ENCODE results near the gene KCTD16. TPM values are rescaled to one million over a fixed set of nuclear protein-coding genes. Genes with fewer than 3 reads are reported as not detected.

KCTD16 gene
- under 0.01 and 0.08 TPM in 2 replicates for total RNA-seq (2014; rRNA removed; shearing (Covaris generic))

DNA sequence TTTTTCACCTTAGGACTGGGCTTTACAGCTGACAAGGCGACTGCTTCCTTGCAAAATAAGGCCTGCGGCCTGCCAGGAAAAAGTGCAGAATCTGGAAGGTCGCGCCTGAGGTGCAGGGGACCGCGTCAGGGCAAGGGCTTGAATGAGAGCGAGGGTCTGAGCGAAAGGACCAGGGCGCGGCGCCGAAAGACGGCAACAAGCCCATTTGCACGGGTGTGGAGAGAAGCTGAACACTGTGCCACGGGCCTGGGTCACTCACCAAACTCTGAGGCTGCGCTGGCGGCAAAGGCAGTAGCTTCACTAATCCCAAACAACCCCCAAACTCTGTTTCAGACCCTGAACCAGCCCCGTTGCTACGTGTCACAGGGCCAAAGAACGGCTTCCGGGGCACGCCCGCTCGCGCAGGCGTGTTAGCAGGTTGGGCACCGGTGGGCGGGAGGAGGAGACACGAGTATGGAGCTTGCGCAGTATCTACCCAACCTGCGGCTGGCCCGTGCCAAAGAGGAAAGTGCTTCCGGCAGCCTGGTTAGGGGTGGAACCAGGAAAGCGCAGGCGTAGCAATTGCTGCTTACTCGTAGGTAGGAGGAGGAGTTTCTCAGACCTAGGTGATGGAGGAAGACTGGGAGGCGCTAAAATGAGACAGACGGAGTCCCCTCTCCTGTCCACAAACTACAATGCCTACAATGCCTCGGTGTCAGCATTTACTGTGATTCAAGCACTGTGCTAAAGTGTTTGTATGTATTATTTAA is at the start of gene KCTD16, which contains the start of gene YIPF5:
Gene KCTD16, plus strand, starts transcription at position 598 of the 749 bp plus-strand sequence.
Gene YIPF5, minus strand, starts transcription at position 384 of the 749 bp plus-strand sequence. CDS start 704 bp downstream, outside the sequence.
- DNase-seq (ENCODE audit: low read depth in 1 of 2, low spot score in 2 of 2) = peak; percentile 95 to 98
- Histone ChIP-seq H3K9me3 (replicated peaks) (no peaks in the 10 kb centered on the region), H3K36me3 (peaks cover 43% of the 10 kb centered on the region), H3K27ac (peak within 1 kb of the TSS; percentile 68), H3K27me3 (replicated peaks) (no peaks in the 10 kb centered on the region), H3K4me3 (peak within 1 kb of the TSS; percentile 69), H3K4me1 (replicated peaks) (peaks cover 17% of the 10 kb centered on the region)

DNA sequence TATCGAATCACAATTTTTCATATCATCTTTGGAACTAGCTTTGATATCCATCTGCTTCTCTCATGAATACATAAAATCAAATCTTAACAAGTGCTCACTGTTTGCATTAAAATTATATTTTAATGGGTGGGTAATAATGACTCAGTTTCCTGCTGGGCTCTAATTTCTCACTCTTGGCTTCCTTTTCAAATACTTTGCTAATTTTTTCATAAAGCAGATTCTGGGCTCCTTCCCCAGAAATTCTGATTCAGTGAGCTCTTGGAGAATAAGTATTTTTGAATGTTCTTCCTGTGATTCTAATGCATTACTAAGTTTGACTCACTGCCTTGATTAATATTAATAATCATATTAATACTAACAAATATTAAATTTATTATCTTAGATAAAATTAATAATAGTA is 49.1 kb upstream of the KCTD16 start:
- H3K27ac ChIP-seq = no peak overlapping the region
- H3K36me3 ChIP-seq = no peaks in the 10 kb centered on the region
- H3K9me3 ChIP-seq (replicated peaks) = no peaks in the 10 kb centered on the region
- no peaks in the 10 kb centered on the region for H3K27me3 ChIP-seq (replicated peaks)
- H3K4me1 ChIP-seq (replicated peaks) = no peaks in the 10 kb centered on the region
- no peak overlapping the region for H3K4me3 ChIP-seq
- no peak for DNase-seq (ENCODE audit: low read depth in 1 of 2, low spot score in 2 of 2)

DNA sequence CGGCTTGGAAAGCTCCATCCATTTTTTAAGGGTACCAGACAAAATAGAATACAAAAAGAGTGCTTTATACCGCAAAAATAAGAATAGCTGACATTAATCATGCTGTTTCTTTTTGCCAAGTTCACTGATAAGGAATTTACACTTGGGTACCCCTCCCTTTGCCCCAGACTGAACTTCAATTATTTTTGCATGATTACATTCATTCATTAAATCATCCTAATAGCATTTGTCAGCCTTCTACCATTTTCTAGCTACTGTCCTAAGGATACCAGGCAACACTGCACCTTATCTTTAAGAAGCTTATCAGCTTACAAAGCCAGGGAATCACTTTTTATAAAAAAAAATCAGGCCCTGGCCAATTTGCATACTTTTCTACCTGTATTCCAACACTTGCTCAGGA is 48.6 kb upstream of the KCTD16 start:
- Histone ChIP-seq H3K4me1 (replicated peaks) (no peaks in the 10 kb centered on the region), H3K36me3 (no peaks in the 10 kb centered on the region), H3K27me3 (replicated peaks) (no peaks in the 10 kb centered on the region), H3K9me3 (replicated peaks) (no peaks in the 10 kb centered on the region), H3K4me3 (no peak overlapping the region), H3K27ac (no peak overlapping the region)
- no peak for DNase-seq (ENCODE audit: low read depth in 1 of 2, low spot score in 2 of 2)

DNA sequence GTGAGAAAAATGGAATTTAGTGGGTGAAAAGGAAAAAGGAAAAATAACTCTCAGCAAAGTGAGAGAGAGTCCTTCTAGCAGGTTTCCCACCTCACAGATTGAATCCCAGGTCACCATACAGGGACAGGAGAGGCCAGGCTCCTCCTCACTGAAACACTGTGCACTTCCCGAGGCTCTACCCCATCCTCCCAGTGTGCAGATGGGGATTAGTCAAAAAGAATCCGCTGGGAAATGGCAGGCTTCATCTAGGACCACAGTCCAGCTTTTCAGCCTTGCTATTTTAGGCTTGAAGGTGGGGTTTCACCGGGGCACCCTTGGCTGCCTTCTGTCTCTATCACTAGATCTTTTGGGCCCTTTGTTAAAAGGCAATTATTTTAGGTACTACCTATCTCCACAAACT is 48.0 kb upstream of the KCTD16 start:
- H3K36me3 ChIP-seq = no peaks in the 10 kb centered on the region
- no peak overlapping the region for H3K4me3 ChIP-seq
- H3K4me1 ChIP-seq (replicated peaks) = no peaks in the 10 kb centered on the region
- no peaks in the 10 kb centered on the region for H3K27me3 ChIP-seq (replicated peaks)
- DNase-seq (ENCODE audit: low read depth in 1 of 2, low spot score in 2 of 2) = no peak
- no peak overlapping the region for H3K27ac ChIP-seq
- no peaks in the 10 kb centered on the region for H3K9me3 ChIP-seq (replicated peaks)

DNA sequence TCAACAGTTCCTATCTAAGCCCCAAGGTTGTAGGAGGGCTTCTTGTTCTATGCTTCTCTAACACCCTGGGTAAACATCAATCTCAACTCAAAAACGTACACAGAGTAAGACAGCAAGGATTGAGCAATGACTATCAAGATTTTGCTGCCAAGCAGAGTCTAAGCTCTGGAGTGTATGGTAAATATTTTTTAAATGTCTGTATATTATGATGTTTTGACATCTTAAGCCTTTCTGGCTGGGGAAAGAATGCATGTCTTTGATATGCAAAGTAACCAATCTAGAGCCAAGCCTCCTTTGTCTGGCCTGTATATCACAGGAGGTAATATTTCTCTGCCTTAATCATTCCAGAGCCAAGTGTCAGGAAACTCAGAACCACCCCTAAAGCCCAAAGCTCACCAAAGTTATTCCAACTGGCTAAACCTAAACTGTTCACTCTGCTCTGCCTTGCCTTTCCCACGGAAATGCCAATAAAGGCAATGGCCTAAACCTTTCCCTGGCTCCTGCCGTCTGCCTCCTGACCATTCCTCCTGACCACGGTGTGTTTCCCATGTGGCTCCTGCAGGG is 45.4 kb upstream of the KCTD16 start:
- no peak for DNase-seq (ENCODE audit: low read depth in 1 of 2, low spot score in 2 of 2)
- Histone ChIP-seq H3K36me3 (no peaks in the 10 kb centered on the region), H3K9me3 (replicated peaks) (no peaks in the 10 kb centered on the region)

DNA sequence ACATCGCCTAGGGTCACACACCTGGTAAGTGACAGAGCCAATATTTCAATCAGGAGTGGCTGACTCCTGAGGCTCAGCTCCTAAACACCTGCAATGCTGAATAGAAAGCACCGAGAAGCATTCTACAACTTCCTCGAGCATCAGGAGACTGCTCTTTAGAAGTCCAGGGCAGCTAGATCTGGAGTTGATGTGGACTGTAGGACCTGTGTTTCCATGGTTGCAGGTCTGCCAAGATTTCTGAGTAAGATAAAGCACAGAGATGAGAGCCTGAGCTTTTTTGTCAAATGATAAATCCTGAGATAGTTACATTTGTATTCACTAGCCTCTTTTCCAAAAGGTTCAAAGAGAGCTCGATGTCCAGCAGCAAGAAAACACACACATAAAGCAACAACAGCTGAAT is 44.0 kb upstream of the KCTD16 start:
- H3K36me3 ChIP-seq = no peaks in the 10 kb centered on the region
- no peaks in the 10 kb centered on the region for H3K27me3 ChIP-seq (replicated peaks)
- H3K27ac ChIP-seq = no peak overlapping the region
- DNase-seq (ENCODE audit: low read depth in 1 of 2, low spot score in 2 of 2) = no peak
- H3K9me3 ChIP-seq (replicated peaks) = no peaks in the 10 kb centered on the region
- H3K4me3 ChIP-seq = no peak overlapping the region
- H3K4me1 ChIP-seq (replicated peaks) = no peaks in the 10 kb centered on the region

More for the DNA sequence above, 45.4 kb upstream of the KCTD16 start:
- Histone ChIP-seq H3K4me1 (replicated peaks) (no peaks in the 10 kb centered on the region), H3K27ac (no peak overlapping the region), H3K27me3 (replicated peaks) (no peaks in the 10 kb centered on the region), H3K4me3 (no peak overlapping the region)

DNA sequence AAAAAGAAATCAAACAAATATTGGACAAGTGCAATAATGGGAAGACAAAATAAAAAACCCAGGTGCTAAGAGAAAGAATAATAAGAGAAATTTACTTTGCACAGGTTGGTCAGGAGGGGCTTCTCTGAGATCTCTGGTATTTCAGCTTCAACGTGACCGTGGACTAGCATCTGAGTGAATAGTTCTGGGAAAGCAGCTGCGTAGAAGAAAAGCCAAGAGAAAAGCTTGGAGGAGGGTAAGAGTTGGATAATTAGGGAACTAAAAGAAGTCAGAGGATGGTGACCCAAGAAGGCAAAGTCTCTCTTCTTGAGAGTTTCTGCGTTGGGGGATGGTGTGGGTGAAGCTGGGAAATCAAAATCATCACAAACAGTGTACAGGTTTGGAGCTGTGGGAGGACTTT is 41.8 kb upstream of the KCTD16 start:
- Histone ChIP-seq H3K9me3 (replicated peaks) (no peaks in the 10 kb centered on the region; the same call in 1 of the 2 replicates), H3K4me1 (replicated peaks) (no peaks in the 10 kb centered on the region)

DNA sequence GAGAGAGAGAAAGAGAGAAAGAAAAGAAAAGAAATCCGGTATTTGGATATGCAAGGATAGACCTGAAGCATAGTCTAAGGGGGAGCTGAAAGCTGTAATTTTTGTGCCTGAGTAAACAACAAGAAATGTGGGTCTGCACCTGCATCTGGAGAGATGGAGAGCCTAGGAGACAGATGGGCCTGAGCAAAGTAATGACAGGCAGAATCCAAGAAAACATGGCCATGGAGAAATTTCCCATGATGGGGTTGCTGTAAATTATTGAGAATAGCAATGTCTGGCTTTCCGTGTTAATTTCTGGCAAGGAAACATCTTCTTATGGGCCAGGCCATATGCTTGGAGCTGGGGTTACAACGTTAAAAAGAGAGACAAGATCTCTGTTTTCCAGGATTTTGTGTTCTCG is 40.4 kb upstream of the KCTD16 start:
- Histone ChIP-seq H3K9me3 (replicated peaks) (no peaks in the 10 kb centered on the region; the same call in 1 of the 2 replicates), H3K4me3 (no peak overlapping the region), H3K27me3 (replicated peaks) (no peaks in the 10 kb centered on the region), H3K36me3 (no peaks in the 10 kb centered on the region), H3K27ac (no peak overlapping the region), H3K4me1 (replicated peaks) (no peaks in the 10 kb centered on the region)
- DNase-seq (ENCODE audit: low read depth in 1 of 2, low spot score in 2 of 2) = no peak

More for the DNA sequence above, 41.8 kb upstream of the KCTD16 start:
- Histone ChIP-seq H3K27ac (no peak overlapping the region), H3K36me3 (no peaks in the 10 kb centered on the region), H3K4me3 (no peak overlapping the region), H3K27me3 (replicated peaks) (no peaks in the 10 kb centered on the region)
- no peak for DNase-seq (ENCODE audit: low read depth in 1 of 2, low spot score in 2 of 2)

DNA sequence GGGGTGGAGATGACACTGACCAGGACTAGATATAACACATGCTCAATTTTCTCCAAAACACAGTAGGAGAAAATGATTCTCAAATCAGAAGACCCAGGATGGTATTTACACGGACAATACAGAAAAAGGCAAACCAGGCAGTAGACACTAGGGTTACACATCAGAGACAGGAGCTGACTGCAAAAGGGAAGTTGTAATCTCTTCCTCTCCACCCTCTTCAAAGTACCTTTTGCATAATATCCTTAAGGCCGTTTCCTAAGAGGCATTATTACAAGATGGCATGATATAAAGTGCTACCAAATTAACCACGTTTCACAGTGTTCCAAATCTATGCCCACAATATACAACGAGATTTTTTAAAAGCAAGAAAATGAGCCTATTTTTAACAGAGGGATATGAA is 39.4 kb upstream of the KCTD16 start:
- Histone ChIP-seq H3K27ac (no peak overlapping the region), H3K4me1 (replicated peaks) (no peaks in the 10 kb centered on the region), H3K36me3 (no peaks in the 10 kb centered on the region), H3K4me3 (no peak overlapping the region), H3K9me3 (replicated peaks) (no peaks in the 10 kb centered on the region; the same call in 1 of the 2 replicates), H3K27me3 (replicated peaks) (no peaks in the 10 kb centered on the region)
- DNase-seq (ENCODE audit: low read depth in 1 of 2, low spot score in 2 of 2) = no peak

DNA sequence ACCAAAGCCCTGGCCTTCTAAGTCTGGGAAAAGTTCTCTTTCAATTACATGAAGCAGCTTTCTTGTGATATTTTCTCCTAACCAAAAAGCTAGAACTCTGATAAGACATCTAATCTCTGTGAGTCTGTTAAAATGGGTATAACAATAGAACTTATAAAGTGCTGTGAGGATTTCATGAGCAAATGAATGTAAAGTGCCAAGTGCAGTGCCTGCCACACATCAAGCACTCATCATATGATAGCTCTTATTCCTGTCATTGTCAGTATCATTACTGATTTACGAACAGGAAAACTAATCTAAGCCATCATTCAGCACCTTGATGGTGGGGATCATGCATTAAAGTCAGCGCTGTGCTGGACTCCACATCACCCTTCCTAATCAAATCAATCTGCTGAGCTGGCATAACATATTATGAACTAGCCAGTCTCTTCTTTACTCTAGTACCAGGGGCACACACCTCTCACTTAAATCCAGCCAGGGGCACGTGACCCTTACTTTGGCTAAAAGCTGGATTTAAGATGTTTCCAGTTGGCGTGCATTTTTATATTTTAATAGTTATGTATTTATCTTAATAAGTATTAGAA is 37.5 kb upstream of the KCTD16 start:
- no peak for DNase-seq (ENCODE audit: low read depth in 1 of 2, low spot score in 2 of 2)
- Histone ChIP-seq H3K4me3 (no peak overlapping the region), H3K36me3 (no peaks in the 10 kb centered on the region), H3K27ac (no peak overlapping the region), H3K27me3 (replicated peaks) (no peaks in the 10 kb centered on the region), H3K4me1 (replicated peaks) (no peaks in the 10 kb centered on the region), H3K9me3 (replicated peaks) (no peaks in the 10 kb centered on the region; the same call in 1 of the 2 replicates)

DNA sequence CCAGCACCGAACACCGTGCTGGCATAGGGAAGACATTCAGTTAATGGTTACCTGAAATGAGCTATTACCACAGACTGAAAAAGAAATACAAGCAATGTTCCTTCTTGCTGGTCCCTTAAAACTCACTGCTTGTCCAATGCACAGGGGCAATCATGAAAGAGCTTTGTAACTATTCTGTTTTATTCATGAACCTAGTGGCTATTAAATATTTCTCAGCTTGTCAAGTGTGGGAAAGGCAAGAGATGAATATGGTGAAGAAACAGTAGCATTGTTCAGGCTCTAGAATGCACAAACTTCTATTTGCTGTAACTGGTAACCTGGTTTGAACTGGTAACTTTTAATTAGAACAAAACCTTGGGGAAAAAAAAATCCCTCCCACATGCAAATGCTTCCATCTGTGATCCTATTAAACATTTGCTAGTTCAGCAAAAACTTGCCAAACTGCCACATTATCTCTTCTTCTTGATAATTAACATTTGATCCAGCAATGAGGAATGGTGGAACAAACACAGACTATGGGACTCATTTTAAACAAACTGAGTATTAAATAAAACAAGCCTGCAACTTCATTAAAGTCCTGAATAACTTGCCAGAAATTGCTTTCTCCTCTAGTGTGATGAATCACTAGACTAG is 36.4 kb upstream of the KCTD16 start:
- DNase-seq (ENCODE audit: low read depth in 1 of 2, low spot score in 2 of 2) = no peak
- H3K36me3 ChIP-seq = no peaks in the 10 kb centered on the region

DNA sequence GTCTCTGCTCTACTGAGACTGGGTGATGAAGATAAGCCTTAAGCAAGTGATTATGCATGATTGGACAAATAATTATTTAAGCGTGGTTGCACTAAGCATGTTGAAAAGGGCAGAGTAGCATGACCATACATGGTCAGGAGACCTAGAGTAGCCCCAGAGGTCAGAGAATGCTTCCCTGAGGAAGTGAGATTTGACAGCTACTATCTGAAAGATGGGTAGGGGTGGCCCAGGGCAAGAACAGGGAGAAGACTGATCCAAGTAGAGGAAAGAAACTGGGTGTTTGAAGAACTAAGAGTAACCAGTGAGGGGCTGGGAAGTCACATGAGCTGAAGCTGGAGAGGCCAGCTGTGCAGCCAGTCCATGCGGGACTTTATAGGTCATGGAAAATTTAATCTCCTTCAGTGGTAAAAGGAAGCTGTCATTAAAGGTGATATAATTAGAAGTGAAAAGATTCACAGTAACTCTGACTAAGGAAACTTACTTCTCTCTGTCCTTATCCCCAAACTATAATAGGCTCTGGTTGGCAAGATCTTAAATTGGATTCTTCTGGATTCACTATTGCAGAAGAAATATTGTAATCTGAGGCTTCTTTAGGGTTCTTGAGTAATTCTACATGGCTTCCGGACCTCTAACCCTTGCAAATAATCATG is 35.4 kb upstream of the KCTD16 start:
- no peak overlapping the region for H3K4me3 ChIP-seq
- no peaks in the 10 kb centered on the region for H3K36me3 ChIP-seq
- no peaks in the 10 kb centered on the region; the same call in 1 of the 2 replicates for H3K9me3 ChIP-seq (replicated peaks)
- no peaks in the 10 kb centered on the region for H3K4me1 ChIP-seq (replicated peaks)
- no peak overlapping the region for H3K27ac ChIP-seq
- H3K27me3 ChIP-seq (replicated peaks) = no peaks in the 10 kb centered on the region
- DNase-seq (ENCODE audit: low read depth in 1 of 2, low spot score in 2 of 2) = no peak

More for the DNA sequence above, 36.4 kb upstream of the KCTD16 start:
- H3K4me1 ChIP-seq (replicated peaks) = no peaks in the 10 kb centered on the region
- H3K4me3 ChIP-seq = no peak overlapping the region
- no peak overlapping the region for H3K27ac ChIP-seq
- no peaks in the 10 kb centered on the region for H3K27me3 ChIP-seq (replicated peaks)
- no peaks in the 10 kb centered on the region; the same call in 1 of the 2 replicates for H3K9me3 ChIP-seq (replicated peaks)

DNA sequence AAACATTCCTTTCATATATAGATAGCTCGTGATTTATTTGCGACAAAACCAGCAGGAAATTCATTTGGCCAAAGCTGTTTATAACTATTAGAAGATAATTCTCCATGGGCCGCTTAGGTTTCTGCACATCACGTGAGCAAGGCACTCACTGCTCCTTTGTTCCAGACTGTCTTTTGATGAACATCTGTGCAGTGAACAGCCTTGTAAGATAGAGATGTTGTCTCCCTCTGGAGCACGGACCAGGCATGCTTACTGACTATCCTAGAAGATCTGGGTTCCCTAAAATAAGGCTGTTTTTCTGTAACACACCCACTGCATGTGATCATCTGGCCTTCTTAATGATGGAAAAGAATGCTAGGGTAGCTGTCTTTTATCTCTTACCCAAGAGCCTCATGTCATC is 31.1 kb upstream of the KCTD16 start:
- no peak for DNase-seq (ENCODE audit: low read depth in 1 of 2, low spot score in 2 of 2)
- Histone ChIP-seq H3K36me3 (no peaks in the 10 kb centered on the region), H3K27ac (no peak overlapping the region), H3K9me3 (replicated peaks) (no peaks in the 10 kb centered on the region), H3K4me3 (no peak overlapping the region), H3K4me1 (replicated peaks) (no peaks in the 10 kb centered on the region), H3K27me3 (replicated peaks) (no peaks in the 10 kb centered on the region)

Data from SJSA1 (cell line).